ENCODE measurements around the gene SYT7.

SYT7 gene

DNA sequence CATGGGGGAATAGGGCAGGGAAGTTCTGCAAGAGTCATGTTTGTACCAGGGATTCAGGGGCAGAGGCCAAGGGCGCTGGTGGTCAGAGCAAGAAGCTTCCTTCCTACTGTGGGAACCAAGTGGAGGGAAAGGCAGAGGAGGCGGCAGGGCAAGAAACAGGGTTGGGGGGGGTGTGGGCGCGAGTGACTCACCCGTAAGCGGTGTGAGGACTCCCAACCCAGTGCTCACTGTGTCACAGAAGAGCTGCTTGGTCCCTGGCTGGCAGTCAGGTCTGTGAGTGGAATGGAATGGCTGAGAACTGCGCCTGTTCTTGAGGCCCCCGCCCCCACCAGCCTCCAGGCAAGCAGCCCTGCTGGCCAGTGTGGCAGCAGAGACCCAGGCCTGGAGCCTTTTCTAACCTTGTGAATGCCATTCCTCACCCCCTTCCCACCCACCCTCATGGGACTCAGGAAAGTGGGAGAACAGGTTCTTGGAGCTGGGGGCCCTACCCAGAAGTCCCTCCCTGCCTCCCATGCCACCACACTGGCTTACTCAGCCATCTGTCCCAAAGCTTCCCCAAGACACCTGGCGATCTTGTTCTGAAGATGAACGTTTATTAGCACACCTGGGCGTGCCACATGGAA lies 67.6 kb downstream of the SYT7 start:
- no peak for DNase-seq

DNA sequence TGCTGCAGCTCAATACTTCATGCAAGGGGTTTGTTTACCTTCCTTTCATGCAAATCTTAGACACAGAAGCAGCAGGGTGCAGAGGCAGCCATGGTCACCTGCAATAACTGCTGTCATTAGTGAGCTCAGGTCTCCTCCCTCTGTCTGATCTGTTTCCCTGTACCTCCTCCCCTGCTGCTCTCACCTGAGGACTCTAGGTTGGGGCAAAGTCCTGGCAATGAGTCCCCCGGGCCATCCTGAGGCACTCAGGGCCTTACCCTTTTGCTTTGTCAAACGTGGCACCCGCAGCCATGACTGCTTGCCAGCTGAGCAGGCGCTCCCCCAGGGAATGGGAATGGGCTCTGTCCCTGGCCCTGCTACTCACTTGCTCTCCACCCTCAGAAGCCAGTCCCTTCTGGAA lies 68.4 kb downstream of the SYT7 start:
- DNase-seq: no peak

DNA sequence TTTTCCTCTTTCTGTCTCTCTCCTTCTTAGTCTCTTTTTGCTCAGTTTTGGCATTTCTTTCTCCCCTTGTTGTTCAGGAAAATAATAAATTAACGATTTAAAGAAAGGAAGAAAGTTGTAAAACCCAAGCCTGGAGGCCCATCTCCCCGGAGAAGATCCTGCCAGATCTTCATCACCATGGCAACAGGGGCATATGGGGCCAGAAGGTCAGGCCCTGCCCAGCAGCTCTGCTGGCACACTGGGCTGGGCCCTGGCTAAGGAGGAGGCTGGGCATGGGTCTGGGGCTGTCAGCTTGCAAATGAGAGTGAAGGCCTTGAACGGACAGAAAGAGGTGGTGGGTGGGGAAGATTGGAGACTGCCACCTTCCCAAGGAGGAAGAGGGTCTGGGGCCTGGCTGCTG lies 69.5 kb downstream of the SYT7 start:
- no peak for DNase-seq

DNA sequence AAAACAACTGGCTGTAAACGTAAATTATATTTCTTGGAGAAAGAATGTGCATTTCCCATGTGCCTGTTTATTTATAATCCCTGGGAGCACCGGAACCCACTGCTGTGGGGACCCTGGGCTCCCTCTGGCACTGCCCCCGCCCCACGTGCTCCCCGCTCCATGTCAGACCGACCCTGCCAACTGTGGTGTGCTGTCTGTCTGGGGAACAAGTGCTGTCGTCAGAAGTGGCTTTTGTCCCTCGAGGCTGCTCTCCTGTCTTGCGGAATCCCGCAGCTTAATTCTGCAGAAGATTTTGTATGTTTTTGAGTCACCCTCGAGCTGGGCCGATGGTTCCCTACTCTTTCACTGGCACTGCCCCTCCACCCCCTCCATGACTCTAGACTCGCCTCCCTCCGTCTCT lies 69.9 kb downstream of the SYT7 start:
- no peak for DNase-seq

DNA sequence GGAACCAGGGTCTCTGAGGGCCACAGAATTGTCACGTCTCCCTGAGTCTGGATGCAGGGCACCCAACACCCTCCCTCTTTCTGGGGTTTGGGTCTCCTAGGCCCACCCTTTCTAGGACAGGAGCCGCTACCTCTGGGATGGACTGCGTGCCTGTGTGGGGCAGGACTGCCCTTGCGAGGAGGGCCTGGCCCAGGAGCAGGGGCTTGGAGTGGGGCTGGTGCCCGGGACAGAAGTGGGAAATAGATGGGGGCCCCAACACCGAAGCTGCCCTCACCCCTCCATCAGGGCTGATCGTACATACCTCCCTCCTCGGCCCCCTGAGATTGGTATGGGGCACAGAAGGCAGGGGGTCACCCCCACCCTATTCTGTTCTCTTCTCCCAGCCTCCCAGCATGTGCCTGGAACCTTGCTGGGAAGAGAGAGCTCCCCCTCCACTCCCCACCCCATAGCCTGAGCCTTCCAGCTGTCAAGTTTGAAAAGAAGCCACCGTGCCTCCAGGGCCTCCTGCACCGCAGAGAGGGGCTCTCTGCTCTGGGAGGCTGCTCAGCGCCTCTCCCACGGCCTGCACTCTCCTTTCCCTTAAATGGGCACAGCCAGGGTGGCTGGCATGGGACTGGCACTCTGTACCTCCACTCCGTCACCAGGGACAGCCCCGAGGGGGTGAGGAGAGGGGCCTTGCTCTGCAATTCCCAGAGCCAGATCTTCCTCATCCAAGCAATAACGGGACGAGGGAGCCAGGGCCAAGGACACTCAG lies 70.5 kb downstream of the SYT7 start:
- no peak for DNase-seq

DNA sequence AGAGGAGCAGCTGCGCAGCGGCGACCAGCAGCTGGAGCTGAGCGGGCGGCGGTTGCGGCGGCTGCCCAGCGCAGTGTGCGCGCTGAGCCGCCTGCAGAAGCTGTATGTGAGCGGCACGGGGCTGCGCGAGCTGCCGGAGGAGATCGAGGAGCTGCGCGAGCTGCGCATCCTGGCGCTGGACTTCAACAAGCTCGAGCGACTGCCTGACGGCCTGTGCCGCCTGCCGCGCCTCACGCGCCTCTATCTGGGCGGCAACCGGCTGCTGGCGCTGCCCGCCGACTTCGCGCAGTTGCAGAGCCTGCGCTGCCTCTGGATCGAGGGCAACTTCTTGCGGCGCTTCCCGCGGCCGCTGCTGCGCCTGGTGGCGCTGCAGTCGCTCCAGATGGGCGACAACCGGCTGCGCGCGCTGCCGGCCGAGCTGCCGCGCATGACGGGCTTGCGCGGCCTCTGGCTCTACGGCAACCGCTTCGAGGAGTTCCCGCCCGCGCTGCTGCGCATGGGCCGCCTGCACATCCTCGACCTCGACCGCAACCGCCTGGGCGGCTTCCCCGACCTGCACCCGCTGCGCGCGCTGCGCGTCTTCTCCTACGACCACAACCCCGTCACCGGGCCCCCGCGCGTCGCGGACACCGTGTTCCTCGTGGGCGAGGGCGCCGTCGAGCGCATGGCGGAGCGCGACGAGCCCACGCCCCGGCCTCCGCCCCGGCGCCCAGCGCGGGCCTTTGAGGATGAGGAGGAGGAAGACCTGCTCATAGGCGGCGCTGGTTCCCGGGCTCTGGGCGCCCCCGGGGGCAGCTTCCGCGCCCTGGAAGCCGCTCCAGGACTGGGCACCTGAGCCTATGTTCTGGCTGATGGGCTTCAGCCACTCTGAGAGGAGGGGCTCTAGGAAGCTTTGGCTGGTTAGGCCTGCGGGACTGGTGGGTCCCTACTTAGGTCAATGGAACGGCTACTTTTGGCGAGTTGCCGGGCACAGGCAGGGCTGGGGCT lies 71.5 kb downstream of the SYT7 start:
- peak; percentile 73 for DNase-seq

DNA sequence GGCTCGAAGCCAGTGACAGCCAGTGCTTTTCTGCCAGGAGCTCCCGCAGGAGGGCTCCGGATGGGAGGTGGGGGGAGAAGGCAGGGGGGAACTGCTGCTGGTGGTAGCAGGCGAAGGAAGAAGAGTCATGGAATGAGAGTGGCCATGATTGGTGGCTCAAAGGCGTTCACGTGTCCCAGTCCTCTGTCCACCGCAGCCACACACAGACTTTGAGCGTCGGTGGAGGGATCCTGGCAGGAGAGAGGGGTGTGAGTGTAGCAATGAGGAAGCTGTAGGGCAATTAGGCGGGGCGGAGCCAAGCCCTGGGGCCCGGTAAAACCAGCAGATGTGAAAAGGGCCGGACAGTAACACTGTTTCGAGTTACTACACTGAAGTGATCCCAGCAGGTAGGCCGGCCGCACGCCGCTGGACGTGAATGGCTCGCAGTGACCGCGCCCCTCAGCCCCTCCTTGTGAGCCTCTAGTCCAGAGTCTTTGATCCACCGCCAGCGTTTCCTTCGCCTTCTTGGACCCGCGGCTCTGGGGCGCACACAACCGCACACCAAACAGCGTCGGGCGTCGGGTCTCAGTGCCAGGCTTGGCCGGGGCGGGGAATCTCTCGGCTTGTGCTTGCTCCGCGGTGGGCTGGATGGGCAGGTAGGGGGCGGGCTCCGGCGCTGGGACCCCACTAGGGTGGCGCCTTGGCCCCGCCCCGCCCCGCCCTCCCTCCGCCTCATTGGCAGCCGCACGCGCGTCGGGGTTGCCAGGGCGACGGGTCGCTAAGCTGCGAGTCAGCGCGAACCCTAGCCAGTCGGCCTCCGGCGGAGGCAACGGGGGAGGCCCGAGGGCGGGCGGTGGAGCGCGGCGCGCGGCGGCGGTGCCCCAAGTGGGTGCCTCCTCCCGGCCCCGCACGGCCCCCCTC lies 72.7 kb downstream of the SYT7 start, which contains the start of gene LRRC10B:
LRRC10B (plus strand) TSS at position 788 of the 900 bp plus-strand sequence. CDS start 250 bp downstream, outside the sequence.
- no peak for DNase-seq

DNA sequence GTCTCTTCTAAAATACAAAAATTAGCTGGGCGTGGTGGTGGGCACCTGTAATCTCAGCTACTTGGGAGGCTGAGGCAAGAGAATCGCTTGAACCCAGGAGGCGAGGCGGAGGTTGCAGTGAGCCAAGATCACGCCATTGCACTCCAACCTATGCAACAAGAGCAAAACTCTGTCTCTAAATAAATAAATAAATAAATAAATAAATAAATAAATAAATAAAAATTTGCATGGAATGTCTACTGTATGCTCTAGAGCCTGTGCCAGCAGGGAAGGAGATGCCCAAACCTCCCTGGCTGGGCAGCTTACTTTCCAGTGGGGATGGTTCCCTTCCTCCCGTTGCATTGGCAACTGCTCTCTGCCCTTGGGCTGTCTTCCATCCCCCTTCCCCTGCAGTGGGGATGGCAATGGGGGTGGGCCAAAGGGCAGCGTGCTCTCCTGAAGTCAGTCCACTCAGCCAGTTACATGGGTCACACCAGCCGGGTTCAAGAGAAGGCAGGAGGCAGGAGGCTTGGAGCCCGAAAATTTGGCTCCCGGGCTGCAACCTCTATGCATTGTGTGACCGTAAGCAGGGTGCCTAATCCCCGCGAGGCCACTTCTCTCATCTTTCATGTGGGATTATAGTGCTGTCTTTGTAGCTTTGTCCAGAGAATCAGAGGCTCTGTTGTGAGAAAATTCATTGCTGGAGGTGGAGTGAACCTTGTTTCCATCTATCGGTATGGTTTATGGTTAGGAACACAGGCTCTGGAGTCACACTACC lies 73.7 kb downstream of the SYT7 start:
- DNase-seq: no peak

DNA sequence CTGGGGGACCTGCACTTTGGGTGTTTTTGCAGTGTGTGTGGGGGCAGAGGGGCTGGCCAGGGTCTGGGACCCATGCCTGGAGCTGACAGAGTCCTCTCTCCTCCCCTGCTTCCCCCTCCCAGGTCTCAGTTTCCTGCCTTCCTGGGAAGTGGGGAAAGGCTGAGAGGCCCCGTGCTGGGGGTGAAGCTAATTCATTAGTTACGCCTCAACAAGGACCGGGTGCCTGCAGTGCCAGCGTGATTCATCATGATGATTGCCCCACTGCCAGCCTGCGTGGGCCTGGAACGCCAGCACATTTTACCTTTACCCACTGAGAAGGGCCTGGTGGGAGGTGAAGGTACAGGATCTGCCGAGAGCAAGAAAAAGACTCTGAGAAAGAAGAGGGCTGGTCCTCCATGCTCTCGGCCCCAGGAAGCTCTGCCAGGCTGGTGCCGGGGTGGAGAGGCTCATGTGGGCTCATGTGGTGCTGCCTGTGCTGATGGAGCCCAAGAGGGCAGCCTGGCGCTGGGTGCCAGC lies 75.2 kb downstream of the SYT7 start:
- DNase-seq: no peak

DNA sequence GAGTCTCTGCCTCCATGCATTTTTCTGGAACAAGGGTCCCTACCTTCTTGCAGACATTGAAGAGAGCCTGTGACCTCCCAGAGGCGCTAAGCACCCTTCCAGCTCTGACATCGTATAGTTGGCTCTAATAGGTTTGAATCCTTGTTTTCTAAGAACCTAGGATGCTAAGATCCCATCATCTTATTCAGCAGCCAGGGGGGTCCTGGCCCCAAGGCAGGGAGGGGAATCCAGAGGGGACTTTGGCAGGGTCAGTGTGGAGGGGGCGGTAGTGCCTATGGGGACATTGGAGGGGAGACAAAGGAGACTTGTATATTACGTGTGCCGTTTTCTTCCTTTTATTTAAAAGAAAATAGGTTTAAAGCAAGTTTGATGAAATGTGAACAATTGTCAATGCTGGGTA lies 75.8 kb downstream of the SYT7 start:
- DNase-seq: no peak

DNA sequence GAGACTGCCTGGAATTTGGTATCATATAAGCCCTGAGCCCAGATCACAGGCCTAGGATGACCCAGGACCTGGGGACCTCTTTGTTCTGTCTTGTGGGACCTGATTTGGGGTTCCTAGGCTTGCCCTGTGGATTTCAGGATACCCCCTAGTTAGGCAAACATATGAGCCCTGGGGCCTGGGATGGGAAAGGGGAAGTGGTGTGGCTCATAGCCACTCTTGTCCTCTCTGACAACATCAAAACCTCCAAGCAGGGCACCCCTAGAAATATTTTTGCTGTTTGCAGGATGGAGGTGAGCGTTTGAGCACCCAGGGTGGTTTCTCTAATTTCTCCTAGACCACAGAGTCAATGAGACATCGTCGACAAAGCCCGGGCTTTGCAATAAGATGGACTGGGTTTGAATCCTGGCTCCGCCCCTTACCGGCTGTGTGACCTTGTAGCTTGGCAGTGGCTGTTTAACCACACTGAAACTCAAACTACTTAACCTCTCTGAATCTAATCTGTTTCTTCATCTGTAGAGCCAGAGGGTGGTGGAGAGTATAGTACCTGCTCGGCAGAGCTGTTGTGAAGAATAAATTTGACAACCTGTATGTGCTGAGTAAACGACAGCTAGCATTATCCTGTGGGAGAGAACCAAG lies 77.6 kb downstream of the SYT7 start:
- no peak for DNase-seq

DNA sequence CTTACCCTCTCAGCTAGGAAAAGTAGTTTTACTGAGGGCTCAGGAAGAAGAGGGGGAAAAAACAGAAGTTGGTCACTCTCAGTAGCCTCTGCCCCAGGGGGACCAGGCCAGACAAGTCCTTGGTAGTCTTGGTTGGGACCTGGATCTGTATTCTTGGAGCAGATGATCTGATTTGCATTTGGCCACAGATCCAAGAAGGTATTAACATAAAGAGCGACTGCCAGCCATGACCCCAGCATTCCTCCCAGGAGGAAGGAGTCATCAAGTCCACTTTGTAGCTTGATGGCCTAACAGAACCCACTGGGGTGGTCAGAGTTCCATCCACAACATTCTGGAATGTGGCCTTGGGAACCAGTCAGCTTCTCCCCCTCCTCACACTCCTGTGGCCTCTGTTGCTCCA lies 78.4 kb downstream of the SYT7 start:
- DNase-seq: no peak

DNA sequence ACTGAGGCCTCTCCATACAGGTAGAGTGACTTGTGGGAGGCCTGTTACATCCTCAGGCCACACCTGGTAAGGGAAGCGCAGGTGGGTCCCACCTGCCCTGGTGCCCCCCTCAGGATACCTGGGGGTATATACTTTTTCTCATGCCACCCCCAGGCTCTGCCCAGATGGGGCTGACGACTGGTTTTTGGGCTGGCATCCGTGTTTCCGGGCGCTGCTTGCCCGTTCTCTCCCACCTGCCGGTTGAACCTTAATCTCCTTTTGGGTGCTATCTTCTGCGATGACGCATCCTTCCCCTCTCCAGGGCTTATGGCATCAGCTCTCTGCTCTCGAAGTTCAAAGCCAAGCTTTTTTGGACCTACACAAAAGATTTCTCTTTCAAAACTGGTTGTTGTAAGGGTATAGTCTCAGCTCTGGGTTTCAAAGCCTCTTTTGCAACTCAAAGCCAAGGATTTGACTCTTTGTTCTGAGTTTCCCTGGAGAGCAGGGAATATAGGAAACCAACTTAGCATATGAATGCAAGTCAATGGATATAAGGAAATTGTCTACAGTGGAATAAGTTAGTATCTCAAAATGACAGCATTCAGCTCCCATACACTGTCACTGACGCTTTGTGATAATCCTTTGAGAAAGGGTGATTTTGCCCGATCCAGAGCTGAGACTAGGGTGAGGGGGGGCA lies 80.9 kb downstream of the SYT7 start:
- DNase-seq: no peak

DNA sequence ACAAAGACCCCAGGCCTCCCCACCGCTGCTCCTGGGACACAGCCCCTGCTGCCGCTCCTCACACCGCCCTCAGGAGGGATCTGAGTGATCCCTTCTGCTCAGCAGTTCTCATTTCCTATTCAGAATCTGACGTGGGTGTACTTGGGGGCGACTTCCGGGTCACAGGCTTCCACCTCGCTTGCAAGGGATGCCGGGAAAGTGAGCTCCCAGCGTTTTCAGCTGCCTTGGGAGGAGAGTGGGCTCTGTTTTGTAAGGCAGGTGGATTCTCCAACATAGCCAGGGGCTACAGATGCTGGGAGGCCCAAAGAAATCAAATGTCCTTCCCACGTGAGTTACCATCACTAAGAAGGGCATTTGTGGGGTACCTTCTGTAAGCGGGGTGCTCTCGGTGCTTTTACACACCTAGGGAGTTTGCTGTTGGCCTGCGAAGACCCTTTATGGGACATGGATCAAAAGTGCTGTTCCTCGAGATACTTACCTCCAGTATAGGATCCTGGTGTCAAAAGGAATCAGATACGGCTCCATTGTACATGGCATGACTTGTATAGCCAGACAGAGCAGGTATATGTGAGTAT lies 82.0 kb downstream of the SYT7 start:
- no peak for DNase-seq

DNA sequence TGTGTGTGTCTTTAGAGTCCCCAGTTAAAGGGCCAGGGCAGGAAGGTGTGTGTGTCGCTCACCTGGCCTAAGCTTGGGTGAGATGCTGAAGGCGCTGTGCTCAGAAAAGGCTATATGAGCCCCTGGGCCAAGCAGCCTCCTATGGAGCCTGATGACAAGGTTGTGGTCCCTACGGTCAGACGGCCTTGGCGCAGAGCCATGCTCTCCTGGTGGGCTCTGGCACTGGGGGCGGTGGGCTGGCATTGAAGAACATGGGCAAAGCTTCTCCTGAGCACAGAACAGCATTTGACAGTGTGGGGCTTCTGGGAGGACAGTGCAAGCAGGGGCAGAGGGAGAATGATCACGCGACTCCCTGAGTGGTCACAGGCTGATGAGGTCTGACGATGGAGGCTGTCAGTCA lies 83.0 kb downstream of the SYT7 start:
- DNase-seq: no peak

DNA sequence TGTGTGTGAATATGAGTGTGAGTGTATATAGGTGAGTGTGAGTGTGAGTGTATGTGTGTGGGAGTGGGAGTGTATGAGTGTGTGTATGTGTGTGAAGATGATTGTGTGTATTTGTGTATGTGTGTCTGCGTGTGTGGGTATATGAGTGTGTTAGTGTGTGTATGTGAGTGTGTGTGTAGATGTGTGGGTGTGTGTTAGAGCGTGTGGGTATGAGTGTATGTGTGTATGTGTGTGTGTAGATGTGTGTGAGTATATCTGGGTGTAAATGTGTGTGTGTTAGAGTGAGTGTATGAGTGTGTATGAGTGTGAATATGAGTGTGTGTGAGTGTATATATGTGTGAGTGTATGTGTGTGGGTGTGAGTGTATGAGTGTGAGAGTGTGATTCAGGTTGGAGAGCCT lies 83.4 kb downstream of the SYT7 start:
- DNase-seq: no peak

DNA sequence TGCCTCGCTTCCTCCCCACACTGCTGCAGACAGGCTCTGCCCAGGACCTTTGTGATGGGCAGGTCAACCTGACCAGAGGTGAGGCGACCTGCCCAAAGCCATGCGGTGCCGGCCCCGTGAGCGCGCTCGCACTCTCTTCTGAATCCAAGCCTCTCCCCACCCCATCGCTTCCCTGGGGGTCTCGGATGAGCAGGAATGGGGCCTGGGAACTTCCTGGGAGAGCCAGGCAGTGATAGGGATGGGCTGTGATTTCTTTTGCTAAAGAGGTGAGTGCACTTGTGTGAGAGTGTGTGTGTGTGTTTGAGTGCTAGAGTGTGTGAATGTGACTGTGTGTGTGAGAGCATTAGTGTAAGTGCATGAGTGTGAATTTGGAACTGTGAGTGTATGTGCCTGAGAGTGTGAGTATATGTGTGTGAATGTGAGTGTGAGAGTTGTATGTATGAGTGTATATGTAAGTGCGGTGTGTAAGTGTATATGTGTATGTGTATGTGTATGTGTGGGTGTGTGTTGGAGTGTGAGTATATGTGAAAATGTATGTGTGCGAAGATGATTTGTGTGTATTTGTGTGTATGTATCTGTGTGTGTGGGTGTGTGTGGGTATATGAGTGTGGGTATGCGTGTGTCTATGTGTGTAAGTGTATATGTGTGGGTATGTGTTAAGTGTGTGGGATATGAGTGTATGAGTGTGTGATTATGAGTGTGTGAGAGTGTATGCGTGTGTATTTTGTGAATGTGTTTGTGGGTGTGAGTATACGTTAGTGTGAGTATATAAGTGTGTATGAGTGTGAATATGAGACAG lies 84.1 kb downstream of the SYT7 start:
- DNase-seq: no peak

DNA sequence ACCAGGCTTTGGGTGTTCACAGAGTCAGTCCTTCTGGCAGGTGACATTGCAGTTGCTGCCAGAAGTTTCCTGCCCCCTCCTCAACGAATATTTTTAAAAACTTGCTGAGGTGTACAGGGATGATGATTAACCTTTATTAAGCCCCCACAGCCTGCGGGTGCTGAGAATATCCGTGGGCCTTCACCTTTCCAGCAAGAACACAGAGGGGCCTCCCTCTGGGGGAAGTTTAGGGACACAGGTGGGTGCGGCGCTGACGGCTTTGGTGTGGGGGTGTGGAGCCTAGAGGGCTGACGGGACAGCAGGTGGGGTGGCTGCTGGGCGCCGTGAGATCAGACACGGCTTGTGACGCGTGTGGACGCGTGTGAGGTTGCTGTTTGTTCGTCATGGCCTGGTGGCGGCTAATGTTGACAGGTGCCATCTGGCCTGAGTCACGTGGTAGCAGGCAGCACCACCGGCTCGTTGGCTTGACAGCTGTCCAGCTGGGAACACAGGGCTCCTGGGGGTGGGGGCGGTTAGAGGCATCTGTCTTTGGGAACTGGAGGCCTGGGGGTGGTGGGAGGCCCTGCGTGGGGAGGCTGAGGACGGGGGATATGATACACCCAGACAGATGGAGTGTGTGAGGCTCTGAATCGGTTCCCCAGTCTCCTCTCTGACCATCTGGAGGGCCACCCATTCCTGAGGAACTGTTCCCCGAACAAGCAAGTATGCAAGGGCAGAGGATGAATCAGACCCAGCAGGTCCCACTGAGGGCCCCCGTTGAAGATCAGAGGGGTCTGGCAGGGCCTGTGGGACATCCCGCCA lies 84.9 kb downstream of the SYT7 start:
- DNase-seq: no peak

Measured in fibroblast of skin of right quadriceps (primary cell).